GM12801 (cell line): Measurements from ENCODE around the gene UST.

ENCODE experiments used
- CTCF ChIP-seq: IDR thresholded peaks from one replicate; pipeline ENCODE4 v1.5.1; 2011; ENCODE audit warnings: control low read depth; ENCODE audit not compliant: insufficient read length; ENCODE audit errors: extremely low read depth

UST gene

DNA sequence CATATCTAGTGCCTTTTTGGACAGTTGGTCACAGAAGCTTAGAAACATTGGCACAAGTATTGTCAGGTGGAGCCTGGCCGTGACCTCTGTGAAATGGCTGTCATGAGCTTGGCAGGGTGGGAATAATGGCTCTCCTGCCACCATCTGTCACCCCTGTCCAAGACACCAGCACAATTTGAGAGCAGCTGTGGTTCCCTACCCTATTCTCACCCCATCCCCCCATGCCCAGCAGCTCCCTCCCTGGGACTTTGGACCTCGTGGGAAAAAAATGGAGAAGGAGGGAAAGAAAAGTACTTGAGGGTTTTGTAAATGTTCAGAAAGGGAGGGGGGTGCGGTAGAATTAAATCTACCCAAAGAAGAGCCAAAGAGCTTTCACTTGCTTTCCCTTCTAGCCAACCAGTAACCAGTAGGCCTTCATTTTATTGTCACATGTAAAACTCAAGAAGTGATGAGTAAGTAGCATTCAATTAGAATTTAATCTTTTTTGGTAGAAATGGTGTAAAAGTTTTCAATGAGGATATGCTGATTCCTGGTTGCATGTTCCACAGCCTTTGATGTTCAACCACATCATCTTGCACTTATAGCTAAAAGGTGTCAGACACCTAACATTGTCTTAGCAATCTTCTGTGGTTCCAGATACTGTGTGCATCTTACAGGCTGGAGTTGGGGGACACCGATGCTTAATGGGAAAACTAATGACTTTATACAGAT is 307.2 kb downstream of the UST start:
- no peak for TF ChIP-seq CTCF

DNA sequence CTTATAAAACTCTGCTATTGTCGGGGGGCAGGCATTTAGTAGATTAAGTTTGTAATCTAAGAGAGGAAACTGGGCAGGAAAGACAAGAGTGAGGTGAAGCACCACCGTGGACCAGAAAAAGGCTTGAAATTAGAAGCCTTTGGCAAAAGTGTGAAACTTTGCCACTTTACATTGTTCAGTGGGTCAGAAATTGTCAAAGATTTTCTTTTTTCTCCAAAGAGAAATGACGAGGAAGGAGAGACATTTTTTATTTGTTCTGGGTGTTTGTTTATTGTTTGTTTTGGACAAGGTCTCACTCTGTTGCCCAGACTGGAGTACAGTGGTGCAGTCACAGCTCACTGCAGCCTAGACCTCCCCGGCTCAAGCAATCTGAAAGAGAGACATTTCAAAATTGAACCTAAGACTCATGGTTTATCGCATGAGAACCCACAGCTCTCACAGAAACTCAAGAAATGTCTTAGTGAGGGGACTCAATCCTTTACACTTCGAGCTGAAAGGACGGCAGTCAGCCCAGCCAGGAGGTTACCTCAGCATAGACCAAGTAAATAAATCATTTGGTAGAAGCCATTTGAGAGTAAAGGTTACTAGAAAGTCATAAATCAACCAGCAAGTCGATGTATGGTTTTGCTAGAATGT is 307.8 kb downstream of the UST start:
- TF ChIP-seq CTCF: no peak

DNA sequence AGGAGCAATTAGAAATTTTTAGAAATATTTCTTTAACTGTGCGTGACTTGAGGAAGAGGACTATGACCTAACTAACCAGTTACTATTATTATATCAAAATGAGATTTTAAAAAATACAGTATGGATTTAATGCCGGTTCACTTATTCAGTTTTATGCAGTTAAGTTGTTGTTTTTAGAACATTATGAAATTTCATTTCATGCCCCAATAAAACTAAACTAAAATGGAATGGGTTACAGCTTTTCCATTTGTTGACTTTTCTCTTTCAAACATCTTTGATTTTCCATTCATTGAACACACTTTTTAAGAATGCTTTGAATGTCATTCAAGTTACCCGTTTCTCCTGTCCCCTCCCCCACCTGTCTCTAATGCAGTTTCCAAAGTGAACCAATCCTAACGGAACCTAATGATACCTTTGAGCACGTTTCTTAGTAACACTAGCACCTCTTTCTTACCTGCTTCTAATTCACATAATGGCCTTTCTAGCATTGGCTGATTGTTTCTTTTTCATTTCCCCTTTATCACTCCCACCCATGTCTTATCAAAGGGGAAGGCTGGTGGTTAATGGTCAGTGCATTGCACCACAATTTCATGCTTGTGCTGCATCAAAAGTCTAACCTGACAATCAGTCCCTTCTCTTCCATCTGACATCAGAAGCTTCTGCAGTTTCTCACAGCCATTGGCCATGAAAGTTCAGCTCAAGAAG is 308.5 kb downstream of the UST start:
- TF ChIP-seq CTCF: no peak

- no peak for TF ChIP-seq CTCF
These were observed 310.1 kb downstream of the UST start for GRCh38 chr6:149056777-149057463.

GRCh38 chr6:149057464-149057840 is 310.6 kb downstream of the UST start:
- no peak for TF ChIP-seq CTCF

DNA sequence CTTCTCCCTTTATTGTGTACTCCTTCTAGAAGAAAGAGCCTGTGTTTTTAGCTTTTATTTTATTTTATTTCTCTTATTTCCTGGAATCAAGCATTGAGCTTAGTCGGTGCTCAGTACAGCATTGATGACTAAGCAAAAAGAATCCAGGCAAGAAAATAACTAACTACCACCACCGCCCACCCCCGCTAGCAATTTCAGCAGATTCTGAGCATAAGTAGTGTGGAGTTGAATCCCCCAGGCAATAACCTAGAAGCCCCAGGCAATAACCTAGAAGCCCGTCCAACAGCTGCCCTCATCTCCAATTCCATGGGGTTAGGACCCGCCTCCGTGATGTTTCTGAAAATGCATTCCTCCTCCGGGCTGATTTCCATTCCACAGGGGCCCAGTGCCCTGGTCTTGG is 312.7 kb downstream of the UST start:
- TF ChIP-seq CTCF: no peak
